ENCODE data around the gene NSF. TPM values are rescaled to one million over a fixed set of nuclear protein-coding genes. Genes with fewer than 3 reads are reported as not detected.

The NSF gene
- total and polyA plus RNA-seq, 4 experiments from 2014 or later = 14.6 to 67.3 (median 43.9) TPM

DNA sequence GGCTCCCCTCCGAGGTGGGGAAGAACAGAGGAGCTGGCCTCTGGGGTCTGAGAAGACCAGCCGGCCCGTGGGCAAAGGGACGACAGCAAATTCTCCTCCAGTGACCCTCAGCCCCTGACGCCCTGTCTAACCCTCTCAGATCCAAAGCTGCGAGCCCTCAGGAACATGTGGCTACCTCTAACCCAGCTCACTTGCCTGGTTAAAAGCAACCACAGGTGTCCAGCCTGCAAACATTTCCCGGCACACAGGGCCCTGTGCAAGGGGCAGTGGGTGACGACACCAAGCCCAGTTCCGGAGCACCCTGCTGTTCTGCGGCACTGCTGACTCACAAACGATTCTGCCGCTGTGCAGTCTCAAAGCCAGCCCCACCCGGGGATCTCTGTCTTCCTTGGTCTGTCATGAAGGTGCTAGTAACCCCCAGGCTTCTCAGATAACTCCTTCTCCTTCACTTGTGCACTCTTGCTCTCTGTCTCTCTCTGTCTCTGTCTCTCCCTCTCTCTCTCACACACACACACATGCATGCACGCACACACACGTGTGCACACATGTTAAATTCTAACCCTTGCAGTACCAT, 205.0 kb downstream of the NSF start:
- no peak for DNase-seq

GRCh38 chr17:46796084-46796483, 205.6 kb downstream of the NSF start:
- no peak for DNase-seq
- Mint-ChIP-seq H3K9me3 (no peaks in the 10 kb centered on the region), H3K27ac (no peak overlapping the region), H3K4me1 (no peaks in the 10 kb centered on the region), H3K36me3 (no peaks in the 10 kb centered on the region), H3K27me3 (peaks cover 14 to 27% of the 10 kb centered on the region in 2 donors), H3K4me3 (no peak overlapping the region)
- no peaks in the 10 kb centered on the region for H3K36me3 ChIP-seq (ENCODE audit: insufficient read depth, low read length)
- H3K4me3 ChIP-seq (ENCODE audit: low read length in 2 of 2) = no peak overlapping the region
- CTCF ChIA-PET (ENCODE audit: partially characterized antibody) = no interaction called here
- no peaks in the 10 kb centered on the region for H3K4me1 ChIP-seq (ENCODE audit: insufficient read depth, low read length)
- H3K27me3 ChIP-seq (ENCODE audit: insufficient read depth, low read length) = no peaks in the 10 kb centered on the region
- intact Hi-C loops (cut with micrococcal nuclease) = no loop called here
- no peak overlapping the region for H3K27ac ChIP-seq (ENCODE audit: low read depth, low read length)
- no peaks in the 10 kb centered on the region for H3K9me3 ChIP-seq (ENCODE audit: control insufficient read depth in 1 of 2, low read length in 2 of 2)
- POLR2A ChIA-PET (ENCODE audit: partially characterized antibody) = no interaction called here

More for the DNA sequence above, 205.0 kb downstream of the NSF start:
- H3K4me3 ChIP-seq (ENCODE audit: low read length in 2 of 2) = no peak overlapping the region
- H3K4me1 ChIP-seq (ENCODE audit: insufficient read depth, low read length) = no peaks in the 10 kb centered on the region
- no peak overlapping the region for H3K4me3 Mint-ChIP-seq
- H3K4me1 Mint-ChIP-seq = peaks cover 0 to 1% (median 0%) of the 10 kb centered on the region in 4 donors
- H3K27me3 ChIP-seq (ENCODE audit: insufficient read depth, low read length) = no peaks in the 10 kb centered on the region
- H3K27ac ChIP-seq (ENCODE audit: low read depth, low read length) = no peak overlapping the region
- CTCF ChIA-PET (ENCODE audit: partially characterized antibody) = no interaction called here
- H3K9me3 ChIP-seq (ENCODE audit: control insufficient read depth in 1 of 2, low read length in 2 of 2) = no peaks in the 10 kb centered on the region
- POLR2A ChIA-PET (ENCODE audit: partially characterized antibody) = no interaction called here
- peaks cover 0 to 2% (median 0%) of the 10 kb centered on the region in 8 donors for H3K9me3 Mint-ChIP-seq
- peaks cover 19 to 29% of the 10 kb centered on the region in 2 donors for H3K27me3 Mint-ChIP-seq
- H3K27ac Mint-ChIP-seq = no peak overlapping the region
- no peaks in the 10 kb centered on the region for H3K36me3 Mint-ChIP-seq
- intact Hi-C loops (cut with micrococcal nuclease) = no loop called here
- H3K36me3 ChIP-seq (ENCODE audit: insufficient read depth, low read length) = no peaks in the 10 kb centered on the region

GRCh38 chr17:46796524-46796923, 206.1 kb downstream of the NSF start:
- Mint-ChIP-seq H3K36me3 (no peaks in the 10 kb centered on the region), H3K4me3 (no peak overlapping the region), H3K9me3 (no peaks in the 10 kb centered on the region), H3K27ac (no peak overlapping the region), H3K4me1 (no peaks in the 10 kb centered on the region), H3K27me3 (peaks cover 11 to 25% of the 10 kb centered on the region in 2 donors)
- H3K27me3 ChIP-seq (ENCODE audit: insufficient read depth, low read length) = no peaks in the 10 kb centered on the region
- intact Hi-C loops (cut with micrococcal nuclease) = no loop called here
- no peaks in the 10 kb centered on the region for H3K36me3 ChIP-seq (ENCODE audit: insufficient read depth, low read length)
- H3K9me3 ChIP-seq (ENCODE audit: control insufficient read depth in 1 of 2, low read length in 2 of 2) = no peaks in the 10 kb centered on the region
- CTCF ChIA-PET (ENCODE audit: partially characterized antibody) = no interaction called here
- no peak overlapping the region for H3K27ac ChIP-seq (ENCODE audit: low read depth, low read length)
- H3K4me1 ChIP-seq (ENCODE audit: insufficient read depth, low read length) = no peaks in the 10 kb centered on the region
- H3K4me3 ChIP-seq (ENCODE audit: low read length in 2 of 2) = no peak overlapping the region
- POLR2A ChIA-PET (ENCODE audit: partially characterized antibody) = no interaction called here
- no peak for DNase-seq

DNA sequence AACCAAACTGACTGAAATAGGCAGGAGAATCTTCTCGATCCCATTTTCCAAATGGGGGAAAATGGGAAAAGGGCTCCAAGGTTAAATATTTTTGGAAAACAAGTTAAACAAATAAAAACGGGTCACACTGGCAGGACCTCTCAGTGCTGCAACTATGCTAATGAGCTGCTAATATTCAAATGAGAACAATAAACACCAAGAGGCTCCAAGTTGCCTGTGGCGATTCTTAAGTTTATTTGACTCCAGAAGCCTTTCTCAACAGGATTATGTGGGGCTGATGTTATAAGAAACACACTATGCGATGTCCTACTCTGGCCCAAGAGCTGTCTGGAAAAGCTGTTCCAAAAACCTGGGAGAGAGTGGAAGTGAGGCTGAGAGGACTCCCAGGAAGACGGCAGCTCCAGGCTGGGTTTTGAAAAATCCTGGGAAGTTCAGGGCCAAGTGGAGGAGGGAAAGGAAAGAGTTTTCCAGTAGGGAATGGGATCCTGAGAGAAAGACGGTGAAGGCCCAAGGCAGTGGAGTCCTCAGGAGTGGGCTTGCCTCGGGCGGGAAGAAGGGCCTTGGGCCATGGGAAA, 206.6 kb downstream of the NSF start:
- Histone ChIP-seq H3K4me3 (ENCODE audit: low read length in 2 of 2) (no peak overlapping the region), H3K9me3 (ENCODE audit: control insufficient read depth in 1 of 2, low read length in 2 of 2) (no peaks in the 10 kb centered on the region), H3K27me3 (ENCODE audit: insufficient read depth, low read length) (no peaks in the 10 kb centered on the region), H3K4me1 (ENCODE audit: insufficient read depth, low read length) (no peaks in the 10 kb centered on the region), H3K36me3 (ENCODE audit: insufficient read depth, low read length) (no peaks in the 10 kb centered on the region), H3K27ac (ENCODE audit: low read depth, low read length) (no peak overlapping the region)
- CTCF ChIA-PET (ENCODE audit: partially characterized antibody) = no interaction called here
- Mint-ChIP-seq H3K27me3 (peaks cover 7 to 21% of the 10 kb centered on the region in 2 donors), H3K4me1 (no peaks in the 10 kb centered on the region), H3K9me3 (no peaks in the 10 kb centered on the region), H3K4me3 (no peak overlapping the region), H3K27ac (no peak overlapping the region), H3K36me3 (no peaks in the 10 kb centered on the region)
- POLR2A ChIA-PET (ENCODE audit: partially characterized antibody) = no interaction called here
- intact Hi-C loops (cut with micrococcal nuclease) = no loop called here
- DNase-seq = no peak

DNA sequence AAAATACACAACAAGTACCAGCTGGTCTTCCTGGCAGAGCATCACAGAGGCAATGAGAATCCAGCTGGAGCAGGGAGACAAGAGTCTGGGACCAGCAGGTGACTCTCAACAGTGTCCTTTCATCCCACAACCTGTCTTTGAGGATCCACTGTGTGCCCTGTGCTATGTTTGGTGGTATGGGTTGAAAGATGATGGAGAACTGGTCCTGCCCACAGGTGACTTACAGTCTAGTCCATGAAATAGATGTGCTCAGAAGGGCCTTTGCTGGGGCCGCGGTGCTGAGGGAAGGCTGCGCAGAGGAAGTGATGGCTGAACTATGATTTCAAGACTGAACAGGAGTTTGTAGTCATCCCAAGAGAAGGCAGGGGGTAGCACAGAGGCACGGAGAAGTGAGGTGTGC, 210.1 kb downstream of the NSF start:
- Mint-ChIP-seq H3K4me3 (no peak overlapping the region), H3K9me3 (no peaks in the 10 kb centered on the region), H3K27ac (no peak overlapping the region), H3K36me3 (no peaks in the 10 kb centered on the region), H3K27me3 (peaks cover 5 to 13% of the 10 kb centered on the region in 2 donors), H3K4me1 (no peaks in the 10 kb centered on the region)
- Histone ChIP-seq H3K27ac (ENCODE audit: low read depth, low read length) (no peak overlapping the region), H3K27me3 (ENCODE audit: insufficient read depth, low read length) (no peaks in the 10 kb centered on the region), H3K9me3 (ENCODE audit: control insufficient read depth in 1 of 2, low read length in 2 of 2) (no peaks in the 10 kb centered on the region), H3K36me3 (ENCODE audit: insufficient read depth, low read length) (no peaks in the 10 kb centered on the region), H3K4me3 (ENCODE audit: low read length in 2 of 2) (no peak overlapping the region), H3K4me1 (ENCODE audit: insufficient read depth, low read length) (no peaks in the 10 kb centered on the region)
- intact Hi-C loops (cut with micrococcal nuclease) = no loop called here
- ChIA-PET POLR2A (ENCODE audit: partially characterized antibody) (no interaction called here), CTCF (ENCODE audit: partially characterized antibody) (no interaction called here)
- DNase-seq = no peak

- Histone ChIP-seq H3K27me3 (ENCODE audit: insufficient read depth, low read length) (no peaks in the 10 kb centered on the region), H3K36me3 (ENCODE audit: insufficient read depth, low read length) (no peaks in the 10 kb centered on the region), H3K4me1 (ENCODE audit: insufficient read depth, low read length) (no peaks in the 10 kb centered on the region), H3K9me3 (ENCODE audit: control insufficient read depth in 1 of 2, low read length in 2 of 2) (no peaks in the 10 kb centered on the region), H3K4me3 (ENCODE audit: low read length in 2 of 2) (no peak overlapping the region), H3K27ac (ENCODE audit: low read depth, low read length) (no peak overlapping the region)
- intact Hi-C loops (cut with micrococcal nuclease) = no loop called here
- DNase-seq = no peak
- ChIA-PET CTCF (ENCODE audit: partially characterized antibody) (no interaction called here), POLR2A (ENCODE audit: partially characterized antibody) (no interaction called here)
- H3K27ac Mint-ChIP-seq = no peak overlapping the region
- no peaks in the 10 kb centered on the region for H3K9me3 Mint-ChIP-seq
- no peaks in the 10 kb centered on the region for H3K36me3 Mint-ChIP-seq
- H3K27me3 Mint-ChIP-seq = peaks cover 3 to 9% of the 10 kb centered on the region in 2 donors
- H3K4me3 Mint-ChIP-seq = no peak overlapping the region
- no peaks in the 10 kb centered on the region for H3K4me1 Mint-ChIP-seq
Measured at GRCh38 chr17:46802800-46803199, 212.3 kb downstream of the NSF start.

- Histone ChIP-seq H3K9me3 (ENCODE audit: control insufficient read depth in 1 of 2, low read length in 2 of 2) (no peaks in the 10 kb centered on the region), H3K27me3 (ENCODE audit: insufficient read depth, low read length) (no peaks in the 10 kb centered on the region), H3K27ac (ENCODE audit: low read depth, low read length) (no peak overlapping the region), H3K4me1 (ENCODE audit: insufficient read depth, low read length) (no peaks in the 10 kb centered on the region), H3K4me3 (ENCODE audit: low read length in 2 of 2) (no peak overlapping the region), H3K36me3 (ENCODE audit: insufficient read depth, low read length) (no peaks in the 10 kb centered on the region)
- ChIA-PET CTCF (ENCODE audit: partially characterized antibody) (no interaction called here), POLR2A (ENCODE audit: partially characterized antibody) (no interaction called here)
- H3K9me3 Mint-ChIP-seq = no peaks in the 10 kb centered on the region
- H3K27ac Mint-ChIP-seq = no peak overlapping the region
- intact Hi-C loops (cut with micrococcal nuclease) = no loop called here
- no peak overlapping the region for H3K4me3 Mint-ChIP-seq
- H3K27me3 Mint-ChIP-seq = peaks cover 3 to 9% of the 10 kb centered on the region in 2 donors
- DNase-seq = no peak
- no peaks in the 10 kb centered on the region for H3K4me1 Mint-ChIP-seq
- H3K36me3 Mint-ChIP-seq = no peaks in the 10 kb centered on the region
Measured at GRCh38 chr17:46803544-46803943, 213.1 kb downstream of the NSF start.

All from CD4-positive, alpha-beta memory T cell (primary cell).